AG04449 (cell line): Measurements from ENCODE around the gene BTG2.

Experiments used
- CTCF ChIA-PET: fragments of 350-600 bp; formaldehyde crosslinking; extraction: SDS; loops from one replicate; lab custom pipeline; 2021; ENCODE audit warnings: antibody characterized with exemption; lab: Yijun Ruan, JAX
- POLR2A ChIA-PET: fragments of 400-600, 350-600 bp; formaldehyde crosslinking; extraction: SDS; loops from one replicate; lab custom pipeline; 2020; ENCODE audit warnings: antibody characterized with exemption, inconsistent platforms; lab: Yijun Ruan, JAX
- DNase-seq: peaks from one replicate; pipeline ENCODE4 v3.0.0-alpha.2; 2010; ENCODE audit warnings: low read depth, low spot score
- H3K4me3 ChIP-seq: 2 replicates; pipeline ENCODE4 v1.5.1; 2011; ENCODE audit warnings: low read depth, mild to moderate bottlenecking, control low read depth, low read length
- CTCF ChIP-seq: IDR thresholded peaks from one replicate; pipeline ENCODE4 v1.5.1; 2011; ENCODE audit warnings: mild to moderate bottlenecking, moderate library complexity, low read length, control low read depth, inconsistent platforms; ENCODE audit not compliant: insufficient read depth; ENCODE audit errors: missing control alignments

Gene BTG2

GRCh38 chr1:203316626-203317093, 11.3 kb downstream of the BTG2 start:
- POLR2A ChIA-PET: interaction anchor here (0.8 to 1.4 kb wide), 2 partner anchors 10 to 12 kb away, joined by 3 to 5 read pairs; partner anchors contain the start of gene BTG2
- no peak for DNase-seq
- no peak for TF ChIP-seq CTCF
- H3K4me3 ChIP-seq: no peak overlapping the region
- CTCF ChIA-PET: interaction anchor here (1.8 to 13.8 kb wide), 5 partner anchors 10 to 47 kb away, joined by 6 to 154 read pairs (median 8); no protein-coding TSS in a partner anchor

- H3K4me3 ChIP-seq: no peak overlapping the region
- ChIA-PET CTCF (interaction anchor here (1.8 to 13.8 kb wide), 5 partner anchors 10 to 48 kb away, joined by 6 to 154 read pairs (median 8); no protein-coding TSS in a partner anchor), POLR2A (interaction anchor here (1.4 kb wide), 1 partner anchor 13 kb away, joined by 5 read pairs; the partner anchor contains the start of gene BTG2)
- TF ChIP-seq CTCF: no peak
- no peak for DNase-seq
These were observed 12.3 kb downstream of the BTG2 start for GRCh38 chr1:203317429-203318228.

GRCh38 chr1:203318229-203318517, 12.9 kb downstream of the BTG2 start:
- POLR2A ChIA-PET: no interaction called here
- H3K4me3 ChIP-seq: no peak overlapping the region
- no peak for TF ChIP-seq CTCF
- DNase-seq: no peak
- CTCF ChIA-PET: interaction anchor here (1.8 to 13.8 kb wide), 5 partner anchors 9 to 48 kb away, joined by 6 to 154 read pairs (median 8); no protein-coding TSS in a partner anchor

- CTCF ChIA-PET: interaction anchor here (0.9 to 9.5 kb wide), 6 partner anchors 13 to 167 kb away, joined by 3 to 188 read pairs (median 8); no protein-coding TSS in a partner anchor
- no peak for DNase-seq
- POLR2A ChIA-PET: interaction anchor here (1.0 to 1.9 kb wide), 3 partner anchors 11 to 16 kb away, joined by 3 to 6 read pairs (median 4); partner anchors contain the start of gene BTG2
- TF ChIP-seq CTCF: no peak
- H3K4me3 ChIP-seq: no peak overlapping the region
These were observed 15.4 kb downstream of the BTG2 start for GRCh38 chr1:203320591-203321272.

- no peak overlapping the region for H3K4me3 ChIP-seq
- ChIA-PET POLR2A (interaction anchor here (1.2 to 1.9 kb wide), 2 partner anchors 12 to 16 kb away, joined by 4 to 6 read pairs; partner anchors contain the start of gene BTG2), CTCF (interaction anchor here (1.5 to 9.5 kb wide), 5 partner anchors 14 to 167 kb away, joined by 3 to 188 read pairs (median 11); no protein-coding TSS in a partner anchor)
- no peak for TF ChIP-seq CTCF
- DNase-seq: no peak
These were observed 16.1 kb downstream of the BTG2 start for GRCh38 chr1:203321273-203322052.
